GM21737 (cell line): ENCODE results near the gene LIFR.
"Not testable (repeated sequence)": the region's sequence is repeated elsewhere in the genome, so short reads cannot be mapped to it uniquely, and the experiment has no call there.

Source experiments
- ATAC-seq: cut with Tn5 transposase; IDR thresholded peaks from one replicate; pipeline ENCODE4 v1.9.1; 2021; ENCODE audit warnings: mild to moderate bottlenecking, moderate library complexity; ENCODE audit not compliant: unreplicated experiment

LIFR gene, protein sequence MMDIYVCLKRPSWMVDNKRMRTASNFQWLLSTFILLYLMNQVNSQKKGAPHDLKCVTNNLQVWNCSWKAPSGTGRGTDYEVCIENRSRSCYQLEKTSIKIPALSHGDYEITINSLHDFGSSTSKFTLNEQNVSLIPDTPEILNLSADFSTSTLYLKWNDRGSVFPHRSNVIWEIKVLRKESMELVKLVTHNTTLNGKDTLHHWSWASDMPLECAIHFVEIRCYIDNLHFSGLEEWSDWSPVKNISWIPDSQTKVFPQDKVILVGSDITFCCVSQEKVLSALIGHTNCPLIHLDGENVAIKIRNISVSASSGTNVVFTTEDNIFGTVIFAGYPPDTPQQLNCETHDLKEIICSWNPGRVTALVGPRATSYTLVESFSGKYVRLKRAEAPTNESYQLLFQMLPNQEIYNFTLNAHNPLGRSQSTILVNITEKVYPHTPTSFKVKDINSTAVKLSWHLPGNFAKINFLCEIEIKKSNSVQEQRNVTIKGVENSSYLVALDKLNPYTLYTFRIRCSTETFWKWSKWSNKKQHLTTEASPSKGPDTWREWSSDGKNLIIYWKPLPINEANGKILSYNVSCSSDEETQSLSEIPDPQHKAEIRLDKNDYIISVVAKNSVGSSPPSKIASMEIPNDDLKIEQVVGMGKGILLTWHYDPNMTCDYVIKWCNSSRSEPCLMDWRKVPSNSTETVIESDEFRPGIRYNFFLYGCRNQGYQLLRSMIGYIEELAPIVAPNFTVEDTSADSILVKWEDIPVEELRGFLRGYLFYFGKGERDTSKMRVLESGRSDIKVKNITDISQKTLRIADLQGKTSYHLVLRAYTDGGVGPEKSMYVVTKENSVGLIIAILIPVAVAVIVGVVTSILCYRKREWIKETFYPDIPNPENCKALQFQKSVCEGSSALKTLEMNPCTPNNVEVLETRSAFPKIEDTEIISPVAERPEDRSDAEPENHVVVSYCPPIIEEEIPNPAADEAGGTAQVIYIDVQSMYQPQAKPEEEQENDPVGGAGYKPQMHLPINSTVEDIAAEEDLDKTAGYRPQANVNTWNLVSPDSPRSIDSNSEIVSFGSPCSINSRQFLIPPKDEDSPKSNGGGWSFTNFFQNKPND

DNA sequence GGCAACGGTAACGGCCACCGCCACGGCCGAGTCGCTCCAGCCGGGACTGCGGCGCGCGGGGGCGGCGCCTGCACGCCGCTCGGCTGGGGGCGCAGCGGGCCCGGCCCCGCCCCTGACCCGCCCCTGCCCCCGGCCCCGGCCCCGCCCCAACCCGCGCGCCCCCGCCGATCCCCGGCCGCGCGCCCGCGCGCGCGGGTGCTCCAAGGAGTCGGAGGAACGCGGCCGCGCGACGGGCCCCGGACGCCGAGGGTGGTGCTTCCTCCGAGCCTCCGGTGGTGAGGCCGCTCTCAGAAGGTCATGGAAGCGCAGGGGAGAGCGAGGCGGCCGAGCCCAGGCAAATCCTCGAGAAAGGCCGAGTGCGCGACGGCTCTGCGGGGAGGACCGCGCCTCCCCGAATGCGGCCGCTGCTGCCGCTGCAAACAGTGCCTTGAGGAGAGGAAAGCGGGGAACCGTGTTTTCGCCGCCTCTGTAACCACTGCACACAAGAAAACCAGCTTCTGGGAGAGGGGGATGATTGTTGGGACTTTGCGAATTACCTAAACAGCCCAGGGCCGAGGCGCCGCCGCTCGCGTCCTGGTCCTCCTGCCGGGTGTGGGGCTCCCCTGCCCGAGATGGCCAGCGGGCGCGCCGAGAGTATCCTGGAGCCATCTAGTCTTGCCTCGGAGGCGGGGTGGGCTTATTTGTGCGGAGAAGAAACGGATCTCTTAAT is at the start of gene LIFR:
Gene LIFR, minus strand, starts transcription at position 48 of the 709 bp plus-strand sequence. CDS start 25,999 bp downstream, outside the sequence.
- ATAC-seq, result peak; percentile 51

DNA sequence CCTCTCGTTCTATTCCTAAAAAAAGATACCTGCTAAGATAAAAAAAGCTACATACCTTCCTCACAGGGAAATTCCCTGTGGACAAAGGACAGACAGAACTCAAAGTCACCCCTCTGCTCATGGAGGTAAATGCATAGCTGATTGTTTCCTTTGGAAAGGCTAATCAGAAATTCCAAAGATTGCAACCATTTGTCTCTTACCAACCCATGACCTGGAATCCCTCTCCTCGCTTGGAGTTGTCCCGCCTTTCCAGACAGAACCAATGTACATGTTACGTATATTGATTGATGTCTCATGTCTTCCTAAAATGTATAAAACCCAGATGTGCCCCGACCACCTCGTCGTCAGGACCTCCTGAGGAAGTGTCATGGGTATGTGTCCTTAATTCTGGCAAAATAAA is 49.2 kb upstream of the LIFR start:
- no peak for ATAC-seq

DNA sequence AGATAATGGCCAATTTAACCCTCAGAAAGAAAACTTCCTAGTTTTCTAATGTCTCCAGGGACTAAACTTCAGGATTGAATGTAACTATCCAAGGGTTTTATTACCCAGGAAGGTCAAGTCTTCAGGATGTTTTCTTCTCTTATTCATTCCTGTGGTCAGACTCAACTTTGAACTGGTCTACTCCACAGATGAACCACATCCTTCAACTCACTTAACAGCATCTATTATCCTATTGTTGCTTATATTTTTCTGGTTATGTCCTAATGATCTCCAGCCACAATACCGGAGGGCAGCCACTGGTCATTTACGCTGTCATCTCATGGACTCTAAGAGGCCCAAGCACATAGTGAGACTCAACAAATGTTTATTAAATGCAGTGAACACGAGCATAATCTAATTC is 47.2 kb upstream of the LIFR start:
- ATAC-seq, result no peak

DNA sequence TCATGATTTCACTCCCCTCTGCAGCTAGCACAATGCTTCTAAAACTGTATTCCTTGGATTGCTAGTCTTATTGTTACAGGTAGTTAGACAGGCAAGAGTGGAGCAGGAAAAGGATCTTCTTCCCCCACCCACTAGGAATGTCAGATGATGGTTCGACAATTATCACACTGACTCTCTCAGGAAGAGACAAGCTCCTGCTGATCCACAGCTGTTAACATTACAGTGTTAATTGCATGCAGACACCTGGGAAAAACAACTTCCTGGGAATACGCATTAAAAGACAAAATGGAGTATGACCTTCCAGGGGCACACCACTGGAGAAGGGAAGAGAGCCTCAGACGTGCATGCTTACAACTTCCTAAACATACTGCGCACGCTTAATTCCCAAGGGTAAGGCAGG is 46.2 kb upstream of the LIFR start:
- no peak for ATAC-seq

- no peak for ATAC-seq
Observed at GRCh38 chr5:38601863-38602298, 45.4 kb upstream of the LIFR start.

DNA sequence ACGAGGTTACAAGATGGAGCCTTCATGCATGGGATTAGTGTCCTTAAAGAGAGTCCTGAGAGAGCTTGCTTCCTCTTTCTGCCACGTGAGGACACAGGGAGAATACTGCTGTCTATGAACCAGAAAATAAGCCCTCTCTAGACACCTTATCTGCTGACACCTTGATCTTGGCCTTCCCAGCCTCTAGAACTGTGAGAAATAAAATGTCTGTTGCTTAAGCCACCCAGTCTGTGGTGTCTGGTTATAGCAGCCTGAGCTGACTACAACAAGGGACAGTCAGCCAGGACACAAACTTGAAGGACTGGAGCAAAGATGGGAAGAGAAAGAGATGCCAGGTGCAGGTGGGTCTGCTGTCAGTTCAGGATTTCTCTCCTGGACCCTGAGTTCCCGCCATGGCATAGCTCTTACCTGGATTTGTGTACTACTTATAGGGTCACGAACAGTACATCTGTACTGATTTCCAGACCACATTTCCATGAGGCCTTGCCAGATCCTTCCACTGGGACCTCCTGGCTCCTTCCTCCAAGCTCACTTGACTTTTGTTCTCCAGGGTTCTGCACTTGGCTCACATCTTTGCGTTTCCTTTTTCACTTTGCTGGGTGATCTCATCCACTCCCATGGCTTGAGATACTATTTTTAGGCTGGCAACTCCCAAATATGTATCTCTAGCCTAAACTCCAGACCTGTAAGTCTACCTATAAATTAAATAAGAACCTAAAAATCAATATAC is 44.9 kb upstream of the LIFR start:
- no peak for ATAC-seq

DNA sequence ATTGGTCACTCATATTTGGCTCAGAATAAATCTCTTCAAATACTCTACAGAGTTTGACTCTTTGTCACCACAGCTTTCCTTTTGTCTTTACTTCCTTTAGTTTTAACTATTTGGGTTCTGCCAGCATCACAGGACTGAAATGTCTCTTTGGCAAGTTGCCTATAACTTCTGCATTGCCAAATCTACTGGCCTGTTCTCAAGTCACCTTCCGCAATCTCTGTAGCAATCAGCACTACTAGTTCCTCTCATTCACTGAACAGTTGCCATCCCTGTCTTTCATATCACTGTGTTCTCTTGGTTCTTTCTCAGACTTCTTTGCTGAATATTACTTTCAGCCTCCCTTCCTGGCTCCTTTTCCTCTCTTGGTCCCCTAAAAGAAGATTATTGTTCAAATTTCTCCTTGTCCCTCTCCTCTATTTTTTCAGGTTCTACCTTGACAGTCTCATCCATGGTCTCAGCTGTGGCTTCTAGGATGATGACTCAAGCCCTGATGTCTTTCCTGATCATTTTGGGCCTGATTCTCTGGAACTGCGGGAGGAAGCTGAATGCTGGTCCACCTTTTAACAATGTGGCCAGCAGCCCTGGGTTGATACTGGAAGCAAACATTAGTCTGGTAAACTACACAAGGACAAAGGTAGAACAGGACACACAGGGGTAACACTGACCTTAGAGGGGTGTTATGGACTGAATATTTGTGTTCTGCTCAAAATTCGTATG is 44.0 kb upstream of the LIFR start:
- no peak for ATAC-seq

- ATAC-seq, result not testable (repeated sequence)
Observed at GRCh38 chr5:38599751-38600150, 43.3 kb upstream of the LIFR start.

DNA sequence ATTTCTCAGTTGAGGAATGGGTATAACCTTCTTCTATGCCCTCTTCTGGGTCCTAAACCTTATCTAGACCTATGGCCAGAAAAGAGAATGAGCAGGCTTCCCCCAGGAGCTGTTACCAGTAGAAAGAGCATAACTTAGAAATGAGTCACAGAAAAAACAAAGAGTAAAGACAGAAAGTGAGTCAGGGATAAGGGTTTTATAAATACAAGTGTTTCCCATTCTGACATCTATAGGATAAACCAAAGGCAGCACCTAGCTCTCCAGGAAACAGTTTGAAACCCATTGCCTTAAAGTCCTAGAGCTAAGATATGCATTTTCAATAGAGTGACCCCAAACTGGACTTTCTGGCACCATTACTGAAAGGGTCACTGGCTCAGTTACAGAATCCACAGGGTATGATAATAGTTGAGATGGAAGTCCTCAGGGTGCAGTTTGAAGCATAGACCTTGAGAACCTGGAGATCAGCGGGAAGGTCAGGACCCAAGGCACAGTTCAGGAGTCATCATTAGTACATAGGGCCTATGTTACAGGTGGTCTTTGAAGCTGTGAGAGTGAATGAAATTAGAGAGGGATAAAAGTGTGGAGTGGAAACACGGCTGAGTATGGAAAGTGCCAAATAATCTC is 42.7 kb upstream of the LIFR start:
- ATAC-seq, result no peak

DNA sequence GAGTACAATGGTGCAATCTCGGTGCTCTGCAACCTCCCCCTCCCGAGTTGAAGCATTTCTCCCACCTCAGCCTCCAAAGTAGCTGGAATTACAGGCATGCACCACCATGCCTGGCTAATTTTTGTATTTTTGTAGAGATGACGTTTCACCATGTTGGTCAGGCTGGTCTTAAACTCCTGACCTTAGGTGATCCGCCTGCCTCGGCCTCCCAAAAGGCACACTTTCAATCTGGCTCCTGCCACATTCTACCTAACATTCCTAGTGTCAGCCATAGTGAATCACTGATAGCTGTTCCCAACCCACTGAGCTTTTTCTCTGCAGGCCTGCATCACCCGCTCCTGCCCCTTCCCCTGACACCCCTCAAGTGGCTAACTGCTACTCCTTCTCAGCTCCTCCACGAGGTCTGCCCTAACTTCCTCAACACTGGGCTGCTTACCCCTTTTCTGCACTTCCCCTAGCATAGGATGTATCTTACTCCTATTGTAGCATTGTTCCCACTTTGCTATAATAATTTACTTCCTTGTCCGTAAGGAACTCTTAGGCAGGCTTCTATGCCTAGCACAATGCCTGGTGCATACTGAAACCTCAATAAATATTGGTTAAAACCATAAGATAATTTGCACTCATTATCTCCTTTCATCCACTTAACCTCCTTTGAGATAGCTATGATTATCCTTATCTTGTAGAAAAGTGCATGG is 42.0 kb upstream of the LIFR start:
- no peak for ATAC-seq

DNA sequence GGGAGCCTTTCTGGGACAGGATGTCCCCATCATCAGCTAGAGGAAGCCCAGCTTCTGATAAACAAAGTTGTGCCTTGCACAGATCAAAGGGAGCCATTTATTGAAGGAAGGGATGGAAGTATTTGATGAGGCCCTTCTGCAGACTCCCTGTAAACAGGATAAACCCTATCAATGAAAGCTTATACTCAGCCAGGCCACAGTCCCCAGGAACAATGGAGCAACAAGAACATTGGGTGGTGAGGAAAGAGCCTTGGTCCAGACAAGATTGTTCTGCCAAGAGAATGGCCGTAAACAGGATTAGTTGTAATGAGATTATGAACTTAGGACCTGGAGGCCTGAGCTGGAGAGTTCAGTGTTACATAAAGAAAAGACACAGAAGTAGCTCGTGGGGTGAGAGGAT is 40.5 kb upstream of the LIFR start:
- no peak for ATAC-seq

DNA sequence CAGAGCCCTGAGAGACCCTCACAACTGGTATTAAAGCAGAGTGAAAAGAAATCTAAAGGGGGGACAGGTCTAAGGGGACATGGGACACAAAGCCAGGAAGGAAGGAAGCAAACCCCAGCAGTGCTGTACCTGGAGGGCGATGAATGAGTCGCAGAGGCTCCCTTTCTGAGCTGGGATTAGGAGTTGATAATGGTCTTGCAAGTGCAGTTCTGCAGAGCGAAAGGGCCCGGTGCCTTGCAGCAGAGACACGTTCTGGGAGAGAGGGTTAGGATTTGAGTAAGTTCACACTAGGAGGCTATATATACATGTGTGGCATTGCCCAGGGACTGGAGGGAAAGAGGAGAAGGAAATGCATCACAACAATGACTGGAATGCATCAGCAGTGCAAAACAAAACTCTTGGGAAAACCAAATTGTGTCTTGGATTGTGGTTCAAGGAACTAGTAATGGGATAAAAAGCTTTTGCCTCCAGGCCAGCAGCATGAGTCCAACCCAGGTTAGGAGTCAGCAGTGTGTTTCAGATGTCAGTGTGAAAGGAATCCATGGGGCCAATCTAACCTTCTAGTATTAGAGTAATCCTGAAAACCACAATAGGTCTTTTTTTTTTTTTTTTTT is 38.8 kb upstream of the LIFR start:
- ATAC-seq, result no peak

GRCh38 chr5:38593959-38594358 is 37.5 kb upstream of the LIFR start:
- no peak for ATAC-seq

- no peak for ATAC-seq
Observed at GRCh38 chr5:38591523-38591849, 35.0 kb upstream of the LIFR start.

DNA sequence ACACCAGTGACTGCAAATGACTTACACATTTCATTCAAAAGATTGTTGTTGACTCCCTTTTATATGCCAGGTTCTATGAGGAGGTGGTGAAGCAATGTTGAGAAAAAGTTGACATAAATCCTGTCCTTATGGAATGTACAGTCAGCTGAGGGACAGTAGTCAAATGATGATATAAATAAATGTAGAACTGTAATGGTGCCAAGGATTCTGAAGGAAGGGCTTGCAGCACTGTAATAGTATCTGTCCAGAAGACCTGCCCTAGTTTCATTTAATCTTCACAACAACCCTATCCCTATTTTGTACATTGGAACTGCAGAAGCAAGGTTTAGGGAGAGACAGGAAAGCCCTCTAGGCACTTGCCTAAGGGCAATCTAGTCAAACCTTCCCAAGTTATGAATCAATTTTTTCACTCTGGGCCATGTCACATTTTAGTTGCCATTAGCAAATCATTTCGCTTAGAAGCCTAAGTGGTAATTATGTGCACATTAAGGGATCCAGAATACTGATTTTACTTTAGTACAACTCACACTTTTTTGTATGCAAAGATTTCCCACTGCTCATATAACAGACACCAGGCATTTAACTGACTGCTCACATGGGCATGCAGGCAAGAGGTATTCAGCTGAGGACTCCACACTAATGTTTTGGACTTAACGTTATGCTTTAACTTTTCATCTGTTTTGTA is 34.5 kb upstream of the LIFR start:
- no peak for ATAC-seq

- ATAC-seq, result no peak
Observed at GRCh38 chr5:38589629-38590028, 33.2 kb upstream of the LIFR start.

DNA sequence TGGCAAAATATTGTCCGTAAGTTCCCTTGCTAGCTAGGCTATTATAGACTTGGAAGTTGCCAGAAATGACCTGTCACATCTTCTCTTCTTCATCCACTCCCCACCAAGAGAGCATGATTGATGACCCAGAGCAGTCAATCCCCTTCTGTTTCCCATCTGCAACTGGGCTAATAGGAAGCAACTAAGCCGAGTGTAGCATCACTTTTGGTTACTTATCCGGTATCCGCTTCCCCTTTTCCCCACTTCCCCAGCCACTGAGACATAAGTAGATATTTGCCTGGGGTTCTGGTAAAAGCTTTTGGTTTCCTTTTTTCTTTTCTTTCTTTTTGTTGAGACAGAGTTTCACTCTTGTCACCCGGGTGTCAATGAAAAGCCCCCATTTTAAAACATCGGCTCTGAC is 29.4 kb upstream of the LIFR start:
- ATAC-seq, result no peak

DNA sequence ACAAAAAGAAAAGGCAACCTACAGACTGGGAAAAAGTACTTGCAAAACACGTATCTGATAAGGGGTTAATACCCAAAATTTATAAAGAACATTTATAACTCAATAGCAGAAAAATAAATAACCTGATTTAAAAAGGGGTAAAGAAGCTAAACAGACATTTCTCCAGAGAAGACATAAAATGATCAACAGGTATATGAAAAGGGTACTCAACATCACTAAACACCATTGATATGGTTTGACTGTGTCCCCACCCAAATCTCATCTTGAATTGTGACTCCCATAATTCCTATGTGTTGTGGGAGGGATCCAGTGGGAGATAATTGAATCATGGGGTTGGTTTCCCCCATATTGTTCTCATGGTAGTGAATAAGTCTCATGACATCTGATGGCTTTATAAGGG is 27.1 kb upstream of the LIFR start:
- no peak for ATAC-seq
